ENCODE results near the gene CECR2. TPM values are rescaled to one million over a fixed set of nuclear protein-coding genes. Genes with fewer than 3 reads are reported as not detected.

CECR2 gene
- total RNA-seq, 2 experiments from 2014 or later, result not detected

DNA sequence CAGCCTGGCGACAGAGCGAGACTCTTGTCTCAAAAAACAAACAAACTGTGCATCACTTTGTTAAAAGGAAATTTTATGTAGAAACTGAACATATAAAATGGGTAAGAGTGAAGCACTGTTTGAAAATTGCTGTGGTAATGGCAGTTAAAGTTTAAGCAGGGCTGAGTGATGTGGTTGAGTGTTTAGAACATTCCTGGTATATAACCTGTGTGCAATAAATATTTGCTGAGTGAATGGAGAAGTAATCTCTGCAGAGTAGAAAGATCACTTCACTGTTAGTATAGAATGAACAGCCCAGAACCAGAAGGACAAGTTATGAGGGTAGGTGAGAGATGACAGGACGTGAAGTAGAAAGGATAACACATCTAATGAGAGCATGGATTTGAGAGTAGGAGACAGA lies 27.3 kb downstream of the CECR2 start:
- H3K4me1 Mint-ChIP-seq (ENCODE audit: low read depth), result no peaks in the 10 kb centered on the region
- no peaks in the 10 kb centered on the region for H3K36me3 Mint-ChIP-seq (ENCODE audit: low read depth)
- no peak overlapping the region for H3K27ac Mint-ChIP-seq
- H3K27ac ChIP-seq (ENCODE audit: low read depth in 1 of 2, low read length in 2 of 2), result no peak overlapping the region
- no peaks in the 10 kb centered on the region for H3K36me3 ChIP-seq (ENCODE audit: insufficient read depth, low read length)
- no peaks in the 10 kb centered on the region for H3K9me3 Mint-ChIP-seq
- peaks cover 5% of the 10 kb centered on the region for H3K27me3 Mint-ChIP-seq
- intact Hi-C loops (cut with DNase I, micrococcal nuclease), result no loop called here
- TF ChIP-seq, protein P1, sequence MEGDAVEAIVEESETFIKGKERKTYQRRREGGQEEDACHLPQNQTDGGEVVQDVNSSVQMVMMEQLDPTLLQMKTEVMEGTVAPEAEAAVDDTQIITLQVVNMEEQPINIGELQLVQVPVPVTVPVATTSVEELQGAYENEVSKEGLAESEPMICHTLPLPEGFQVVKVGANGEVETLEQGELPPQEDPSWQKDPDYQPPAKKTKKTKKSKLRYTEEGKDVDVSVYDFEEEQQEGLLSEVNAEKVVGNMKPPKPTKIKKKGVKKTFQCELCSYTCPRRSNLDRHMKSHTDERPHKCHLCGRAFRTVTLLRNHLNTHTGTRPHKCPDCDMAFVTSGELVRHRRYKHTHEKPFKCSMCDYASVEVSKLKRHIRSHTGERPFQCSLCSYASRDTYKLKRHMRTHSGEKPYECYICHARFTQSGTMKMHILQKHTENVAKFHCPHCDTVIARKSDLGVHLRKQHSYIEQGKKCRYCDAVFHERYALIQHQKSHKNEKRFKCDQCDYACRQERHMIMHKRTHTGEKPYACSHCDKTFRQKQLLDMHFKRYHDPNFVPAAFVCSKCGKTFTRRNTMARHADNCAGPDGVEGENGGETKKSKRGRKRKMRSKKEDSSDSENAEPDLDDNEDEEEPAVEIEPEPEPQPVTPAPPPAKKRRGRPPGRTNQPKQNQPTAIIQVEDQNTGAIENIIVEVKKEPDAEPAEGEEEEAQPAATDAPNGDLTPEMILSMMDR (IDR thresholded peaks at IDR 0.05), result no peak
- no peaks in the 10 kb centered on the region for H3K27me3 ChIP-seq (ENCODE audit: control insufficient read depth in 1 of 2, insufficient read depth in 2 of 2, low read length in 2 of 2)
- DNase-seq, result no peak
- CTCF ChIA-PET, result no interaction called here
- no peaks in the 10 kb centered on the region for H3K9me3 ChIP-seq (ENCODE audit: control insufficient read depth in 1 of 2, insufficient read depth in 1 of 2, low read length in 2 of 2)
- POLR2A ChIA-PET, result no interaction called here
- H3K4me1 ChIP-seq (ENCODE audit: insufficient read depth, low read length), result no peaks in the 10 kb centered on the region
- H3K4me3 Mint-ChIP-seq, result no peak overlapping the region
- H3K4me3 ChIP-seq (ENCODE audit: low read length), result no peak overlapping the region
- no peak for ATAC-seq (ENCODE audit: poor library complexity)

DNA sequence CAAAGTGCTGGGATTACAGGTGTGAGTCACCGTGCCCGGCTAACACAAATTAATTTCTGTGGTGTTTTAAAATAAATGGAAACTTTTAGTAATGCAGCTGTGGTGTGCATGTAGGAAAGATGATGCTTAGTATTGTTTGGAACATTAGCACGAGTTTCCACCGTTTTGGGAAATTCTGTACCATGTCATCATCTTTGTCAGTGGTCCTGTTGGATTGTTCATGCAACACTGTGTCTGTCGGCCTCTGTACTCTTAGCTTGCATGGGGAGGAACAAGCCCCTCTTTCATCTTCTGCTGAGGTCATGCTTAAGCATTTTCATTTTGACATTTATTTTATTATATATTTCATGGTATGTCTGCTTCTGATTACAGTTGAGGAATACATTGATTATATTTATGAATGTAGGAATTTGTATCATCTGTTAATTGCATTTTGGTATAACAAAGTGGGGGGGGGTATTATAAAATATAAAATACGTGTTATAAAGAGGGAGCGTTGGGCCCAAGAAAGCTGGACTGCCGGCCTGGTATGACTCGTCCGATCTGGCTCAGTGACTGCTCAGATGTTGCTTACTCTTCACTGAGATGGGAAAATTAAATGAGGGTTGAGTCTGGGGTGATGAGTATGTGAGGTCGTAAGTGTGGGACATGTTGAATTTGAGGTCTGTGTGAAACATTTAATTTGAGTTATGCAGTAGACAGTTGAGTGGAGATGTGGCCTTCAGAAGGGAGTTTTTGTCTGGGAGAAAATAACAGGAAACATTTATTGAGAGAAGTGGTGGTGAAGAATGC lies 28.7 kb downstream of the CECR2 start:
- TF ChIP-seq, protein P1 (IDR thresholded peaks at IDR 0.05), result no peak
- Histone ChIP-seq H3K4me1 (ENCODE audit: insufficient read depth, low read length) (no peaks in the 10 kb centered on the region), H3K36me3 (ENCODE audit: insufficient read depth, low read length) (no peaks in the 10 kb centered on the region)

DNA sequence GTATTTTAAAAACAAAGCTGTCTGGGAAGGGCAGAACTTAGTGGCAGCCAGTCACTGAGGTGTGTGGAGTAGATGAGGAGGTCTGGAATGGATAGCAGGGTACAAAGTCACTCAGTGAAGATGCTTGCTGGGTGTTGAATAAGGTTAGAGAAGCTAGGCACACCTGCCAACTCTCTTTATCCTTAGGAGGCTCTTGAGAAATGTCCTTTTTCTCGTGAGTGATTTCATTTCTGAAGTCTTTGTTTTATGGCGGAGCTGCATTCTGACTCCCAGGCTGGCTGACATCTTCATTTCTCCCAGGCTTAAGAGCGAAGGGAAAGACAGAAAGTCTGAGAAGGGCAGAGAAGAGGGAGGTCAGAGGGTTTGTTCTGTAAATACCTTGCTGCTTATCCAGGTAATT lies 31.0 kb downstream of the CECR2 start:
- no peaks in the 10 kb centered on the region for H3K9me3 Mint-ChIP-seq
- Histone ChIP-seq H3K4me3 (ENCODE audit: low read length) (no peak overlapping the region), H3K4me1 (ENCODE audit: insufficient read depth, low read length) (no peaks in the 10 kb centered on the region), H3K27ac (ENCODE audit: low read depth in 1 of 2, low read length in 2 of 2) (no peak overlapping the region), H3K36me3 (ENCODE audit: insufficient read depth, low read length) (no peaks in the 10 kb centered on the region), H3K27me3 (ENCODE audit: control insufficient read depth in 1 of 2, insufficient read depth in 2 of 2, low read length in 2 of 2) (no peaks in the 10 kb centered on the region), H3K9me3 (ENCODE audit: control insufficient read depth in 1 of 2, insufficient read depth in 1 of 2, low read length in 2 of 2) (no peaks in the 10 kb centered on the region)
- TF ChIP-seq, protein P1 (IDR thresholded peaks at IDR 0.05), result no peak
- H3K36me3 Mint-ChIP-seq (ENCODE audit: low read depth), result no peaks in the 10 kb centered on the region
- ATAC-seq (ENCODE audit: poor library complexity) (no peak), DNase-seq (no peak)
- intact Hi-C loops (cut with DNase I, micrococcal nuclease), result loop anchor here in 1 of 2 experiments (10.0 kb wide), 1 partner anchor 56 kb away; no protein-coding TSS in a partner anchor
- H3K4me1 Mint-ChIP-seq (ENCODE audit: low read depth), result no peaks in the 10 kb centered on the region
- no peak overlapping the region for H3K4me3 Mint-ChIP-seq
- CTCF ChIA-PET, result no interaction called here
- H3K27ac Mint-ChIP-seq, result no peak overlapping the region
- peaks cover 5% of the 10 kb centered on the region for H3K27me3 Mint-ChIP-seq
- POLR2A ChIA-PET, result no interaction called here

More for the DNA sequence above, 28.7 kb downstream of the CECR2 start:
- DNase-seq (no peak), ATAC-seq (ENCODE audit: poor library complexity) (no peak)
- ChIA-PET CTCF (no interaction called here), POLR2A (no interaction called here)
- H3K4me3 Mint-ChIP-seq, result no peak overlapping the region
- H3K9me3 Mint-ChIP-seq, result no peaks in the 10 kb centered on the region
- peaks cover 5% of the 10 kb centered on the region for H3K27me3 Mint-ChIP-seq
- H3K27ac Mint-ChIP-seq, result no peak overlapping the region
- no peaks in the 10 kb centered on the region for H3K9me3 ChIP-seq (ENCODE audit: control insufficient read depth in 1 of 2, insufficient read depth in 1 of 2, low read length in 2 of 2)
- no peaks in the 10 kb centered on the region for H3K36me3 Mint-ChIP-seq (ENCODE audit: low read depth)
- H3K4me1 Mint-ChIP-seq (ENCODE audit: low read depth), result no peaks in the 10 kb centered on the region
- no peak overlapping the region for H3K27ac ChIP-seq (ENCODE audit: low read depth in 1 of 2, low read length in 2 of 2)
- intact Hi-C loops (cut with DNase I, micrococcal nuclease), result no loop called here
- no peaks in the 10 kb centered on the region for H3K27me3 ChIP-seq (ENCODE audit: control insufficient read depth in 1 of 2, insufficient read depth in 2 of 2, low read length in 2 of 2)
- H3K4me3 ChIP-seq (ENCODE audit: low read length), result no peak overlapping the region

Measured in CD4-positive, alpha-beta T cell (primary cell).